Left kidney (tissue), 2 donors: ENCODE results near the gene TRPM8. TPM values are rescaled to one million over a fixed set of nuclear protein-coding genes. Genes with fewer than 3 reads are reported as not detected.
"Not testable (repeated sequence)": the region's sequence is repeated elsewhere in the genome, so short reads cannot be mapped to it uniquely, and the experiment has no call there.

Experiments used
- DNase-seq: peaks from one replicate; pipeline ENCODE4 v3.0.0-alpha.2; 2013
- polyA plus RNA-seq: library from polyadenylated mRNA; unstranded; fragments of 120-200 nt; gene quantifications from one replicate; pipeline ENCODE4 v1.2.1, GENCODE V29; 2013; ENCODE audit not compliant: insufficient read length

TRPM8 gene
- polyA plus RNA-seq, 1 donor: 0.33 TPM

- DNase-seq: no peak
Measured at GRCh38 chr2:233936089-233936488, 18.9 kb downstream of the TRPM8 start.

DNA sequence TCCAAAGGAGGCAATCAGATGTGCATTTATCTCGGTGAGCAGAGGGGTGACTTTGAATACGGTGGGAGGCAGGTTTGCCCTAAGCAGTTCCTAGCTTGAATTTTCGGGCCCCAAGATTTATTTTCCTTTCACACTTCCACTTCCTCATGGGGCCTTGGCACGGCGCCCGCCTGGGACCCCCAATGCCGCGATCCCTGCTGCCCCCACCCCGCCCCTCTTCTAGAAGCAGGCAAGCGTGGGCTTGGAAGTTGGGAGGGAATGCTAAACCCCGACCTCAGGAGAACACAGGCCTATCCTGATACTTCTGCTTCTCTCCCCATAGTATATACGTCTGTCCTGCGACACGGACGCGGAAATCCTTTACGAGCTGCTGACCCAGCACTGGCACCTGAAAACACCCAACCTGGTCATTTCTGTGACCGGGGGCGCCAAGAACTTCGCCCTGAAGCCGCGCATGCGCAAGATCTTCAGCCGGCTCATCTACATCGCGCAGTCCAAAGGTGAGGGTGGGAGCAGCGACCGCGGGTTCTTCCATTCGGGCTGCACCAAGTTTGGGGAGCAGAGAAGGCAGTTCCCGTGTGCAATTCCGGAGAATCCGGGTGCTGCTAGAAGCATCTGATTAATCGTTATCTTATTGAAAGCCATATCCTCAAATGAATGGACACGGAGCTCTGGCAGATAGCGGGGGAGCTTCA, 21.6 kb downstream of the TRPM8 start:
- no peak for DNase-seq

DNA sequence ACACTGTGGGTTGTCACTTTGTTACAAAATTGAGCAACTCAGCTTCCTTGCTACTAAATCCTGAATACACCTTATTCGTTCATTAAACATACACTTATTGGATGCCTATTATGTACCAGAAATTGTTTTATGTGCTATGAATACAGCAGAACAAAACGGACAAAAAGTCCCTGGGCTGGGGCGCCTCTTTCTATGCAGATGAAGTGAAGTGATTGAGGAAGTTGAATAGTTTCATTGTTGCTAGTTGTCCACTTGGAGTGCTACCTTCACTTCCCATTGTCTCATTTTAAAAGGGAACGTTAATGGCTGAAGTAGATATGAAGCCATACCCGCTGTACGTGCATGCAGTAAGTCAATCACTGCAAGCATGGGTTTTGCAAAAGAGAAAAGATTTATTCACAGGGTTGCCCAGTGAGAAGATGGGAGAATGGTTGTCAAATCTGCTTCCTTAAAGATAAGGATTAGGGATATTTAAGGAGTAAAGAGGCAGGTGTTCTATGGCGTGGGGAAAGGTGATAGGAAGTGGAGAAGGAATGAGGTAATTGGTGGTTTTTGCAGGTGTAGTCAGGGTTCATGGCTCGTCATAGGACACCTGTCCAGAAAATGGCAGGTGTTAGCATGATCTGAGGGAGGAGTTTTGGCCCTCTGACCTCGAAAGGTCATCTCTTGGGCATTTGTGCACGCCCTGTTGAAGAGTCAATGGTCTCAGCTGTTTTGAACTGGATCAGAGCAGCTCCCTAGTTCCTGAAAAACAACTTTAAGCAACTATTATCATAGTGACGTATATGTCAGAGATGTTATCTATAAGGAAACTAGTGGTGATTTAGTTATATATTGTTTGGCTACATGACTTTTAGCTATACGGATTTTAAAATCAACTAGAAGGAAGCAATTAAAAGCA, 23.5 kb downstream of the TRPM8 start:
- DNase-seq: no peak

DNA sequence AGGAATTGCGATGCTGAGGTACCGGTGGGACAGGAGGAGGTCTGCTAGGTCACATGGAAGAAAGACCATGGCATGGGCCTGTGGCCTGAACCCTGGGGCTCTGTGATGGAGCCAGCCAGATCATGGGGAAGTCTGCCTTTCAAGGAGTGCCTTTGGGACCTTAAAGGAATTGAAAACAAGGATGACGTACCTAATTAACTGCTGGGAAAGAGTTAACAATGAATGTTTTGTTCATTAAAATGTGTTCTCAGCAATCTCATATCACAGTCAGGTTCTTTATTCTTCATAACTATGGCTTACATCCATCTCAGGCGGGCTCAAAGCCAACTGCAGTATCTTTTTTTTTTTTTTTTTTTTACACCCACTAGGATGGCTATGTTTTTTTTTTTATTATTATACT, 25.6 kb downstream of the TRPM8 start:
- DNase-seq: no peak

DNA sequence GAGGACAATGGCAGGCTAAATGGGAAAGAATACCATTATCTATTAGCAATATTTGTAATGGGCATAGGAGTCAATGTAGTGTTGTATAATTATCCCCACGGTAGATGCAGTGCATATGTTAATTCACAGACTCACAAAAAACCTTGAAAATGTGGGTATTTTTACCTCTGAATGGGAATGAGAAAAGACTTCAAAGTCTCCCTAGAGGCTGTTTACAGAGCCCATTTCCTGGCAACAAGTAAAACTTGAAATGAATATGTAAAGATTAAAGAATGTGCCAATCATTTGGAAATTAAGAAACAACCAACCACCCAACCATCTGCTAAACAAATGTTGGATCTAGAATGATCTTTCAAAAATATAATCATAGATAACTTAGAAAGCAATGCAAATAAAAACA, 27.1 kb downstream of the TRPM8 start:
- no peak for DNase-seq

DNA sequence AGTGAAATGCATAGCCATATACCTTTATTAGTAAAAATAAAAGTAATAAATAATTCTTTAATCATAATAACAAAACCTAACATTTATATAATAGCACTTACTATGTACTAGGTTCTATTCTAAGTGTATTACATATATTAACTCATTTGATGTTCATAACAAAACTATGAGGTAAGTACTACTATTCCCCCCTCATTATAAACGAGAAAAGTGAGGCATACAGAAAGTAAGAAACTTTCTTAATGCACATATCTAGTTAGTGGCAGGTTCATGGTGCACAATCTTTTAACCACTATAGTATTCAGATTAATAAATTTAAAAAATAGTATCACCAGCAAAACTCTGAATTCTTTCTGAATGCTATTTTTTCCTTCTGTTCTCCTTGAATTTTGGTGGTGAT, 27.5 kb downstream of the TRPM8 start:
- DNase-seq: no peak

- no peak for DNase-seq
Measured at GRCh38 chr2:233945146-233945545, 28.0 kb downstream of the TRPM8 start.

DNA sequence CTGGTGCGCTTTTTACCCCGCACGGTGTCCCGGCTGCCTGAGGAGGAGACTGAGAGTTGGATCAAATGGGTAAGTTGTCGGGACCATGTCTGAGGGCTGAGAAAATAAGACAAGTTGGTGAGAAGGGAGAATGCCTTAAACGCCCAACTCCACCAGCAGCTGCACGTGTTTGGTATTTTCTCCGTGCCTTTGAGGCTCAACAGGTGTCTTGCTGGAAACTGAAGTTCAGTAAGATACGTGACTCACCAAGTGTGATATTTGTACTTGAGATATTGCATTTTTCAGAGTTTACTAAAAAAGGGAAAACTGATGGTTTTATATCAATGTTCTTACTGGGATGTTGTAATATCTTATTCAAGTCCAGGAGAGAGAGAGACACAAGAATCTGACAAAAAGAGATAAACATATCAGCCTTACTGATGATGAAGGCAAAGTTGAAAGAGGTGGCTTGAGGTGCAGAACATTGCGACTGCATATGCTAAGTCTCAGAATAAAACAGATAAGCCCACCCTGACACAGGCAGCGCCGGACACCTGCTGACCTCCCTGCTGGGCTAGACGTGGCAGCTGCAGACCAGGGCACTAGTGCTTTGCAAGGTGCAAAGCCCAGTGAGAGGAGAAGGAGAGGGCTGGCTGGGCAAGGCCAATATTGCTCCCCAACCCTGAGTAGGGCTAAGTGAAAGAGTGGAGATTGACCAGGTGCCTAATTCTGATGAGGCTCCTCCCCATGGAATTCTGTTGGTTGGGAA, 33.1 kb downstream of the TRPM8 start:
- no peak for DNase-seq

DNA sequence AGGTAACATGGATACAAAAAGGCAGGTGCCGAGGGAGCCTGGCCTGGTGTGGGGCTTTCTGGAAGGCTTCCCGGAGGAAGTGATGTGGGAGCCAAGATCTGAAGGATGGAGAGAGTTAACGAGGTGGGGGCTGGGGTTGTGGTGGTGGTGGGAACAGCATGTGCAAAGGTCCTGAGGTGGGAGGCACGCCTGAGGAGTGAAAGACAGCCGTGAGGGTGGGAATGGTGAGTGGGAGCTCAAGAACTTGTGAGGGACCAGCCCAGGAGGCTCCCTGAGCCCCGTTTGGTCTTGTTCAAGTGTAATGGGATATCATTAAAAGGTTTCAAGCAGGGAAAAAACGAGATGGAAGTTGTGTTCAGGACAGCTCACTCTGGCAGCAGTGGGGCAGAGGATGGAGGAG, 35.2 kb downstream of the TRPM8 start:
- DNase-seq: no peak

GRCh38 chr2:233953087-233953801, 36.1 kb downstream of the TRPM8 start:
- DNase-seq: no peak

DNA sequence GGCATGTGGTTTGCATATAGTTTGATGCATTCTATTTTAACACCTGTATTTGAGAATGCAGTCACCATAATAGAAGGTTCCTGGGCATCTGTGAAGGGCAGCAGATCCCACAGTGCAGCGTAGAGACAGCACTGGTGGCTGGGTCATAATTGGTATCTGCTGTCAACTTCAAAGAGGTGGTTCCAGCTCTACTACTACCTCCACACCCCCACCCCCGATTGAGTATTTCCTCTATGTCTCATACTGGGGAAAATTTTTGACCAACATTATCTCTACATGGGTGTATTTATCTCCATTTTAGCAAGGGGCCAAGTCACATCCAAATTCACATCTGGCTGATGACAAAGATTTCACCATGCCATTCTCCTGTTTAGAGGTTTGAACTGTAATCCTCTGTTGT, 43.0 kb downstream of the TRPM8 start:
- DNase-seq: no peak

DNA sequence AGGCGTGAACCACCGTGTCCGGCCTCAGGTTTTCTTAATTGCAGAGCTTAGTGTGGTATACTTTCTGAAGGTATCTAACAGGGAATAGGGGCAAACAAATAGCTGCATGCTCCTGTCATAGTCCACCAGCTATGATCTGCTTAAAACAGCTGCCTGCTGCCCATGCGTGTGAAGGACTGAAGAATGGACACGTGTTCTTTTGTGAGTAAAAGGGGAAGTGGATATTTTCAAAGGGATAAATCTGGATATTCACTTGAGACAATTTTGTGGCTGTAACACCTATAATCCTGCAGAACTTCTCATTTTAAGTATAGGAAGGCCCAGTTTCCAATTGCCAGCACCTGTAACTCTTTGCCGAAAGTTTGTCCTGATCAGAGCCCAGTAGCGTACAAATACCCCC, 44.7 kb downstream of the TRPM8 start:
- no peak for DNase-seq

DNA sequence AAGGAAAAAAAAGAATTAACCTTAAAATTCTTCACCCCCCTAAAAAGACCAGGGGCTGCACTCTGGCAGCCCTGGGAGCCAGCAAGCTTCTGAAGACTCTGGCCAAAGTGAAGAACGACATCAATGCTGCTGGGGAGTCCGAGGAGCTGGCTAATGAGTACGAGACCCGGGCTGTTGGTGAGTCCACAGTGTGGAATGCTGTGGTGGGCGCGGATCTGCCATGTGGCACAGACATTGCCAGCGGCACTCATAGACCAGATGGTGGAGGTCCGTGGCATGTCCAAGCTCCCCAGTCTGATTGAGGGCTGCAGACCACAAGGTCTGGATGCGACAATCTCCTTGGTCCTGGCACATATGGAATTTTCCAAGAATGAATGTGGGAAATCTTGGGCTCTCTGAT, 47.4 kb downstream of the TRPM8 start:
- DNase-seq: no peak

DNA sequence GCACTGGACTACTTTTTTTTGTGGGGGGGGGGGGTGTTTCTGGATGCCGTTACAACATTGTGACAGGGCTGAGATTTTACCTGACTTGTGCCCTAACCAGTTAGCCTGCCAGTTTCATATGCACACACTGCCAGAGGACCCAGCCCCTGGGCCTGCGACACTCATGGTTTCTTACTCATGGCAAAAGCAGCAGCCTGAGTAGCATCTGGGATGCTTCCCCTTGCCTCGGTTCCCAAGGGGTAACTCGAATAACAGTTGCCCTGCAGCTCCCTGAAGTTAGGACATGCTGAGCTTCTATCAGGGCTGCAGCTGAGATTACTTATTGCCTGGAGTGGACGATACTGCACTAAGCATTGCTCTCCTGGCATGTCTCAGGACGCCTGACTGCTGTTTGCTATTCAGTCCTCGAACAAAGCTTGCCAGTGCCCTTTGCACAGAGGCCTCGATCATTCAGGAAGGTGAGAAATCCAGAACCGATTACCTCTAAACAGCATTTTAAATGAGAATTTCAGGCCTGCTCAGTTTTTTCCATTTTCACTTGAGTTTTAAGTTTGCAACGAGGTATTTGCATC, 47.9 kb downstream of the TRPM8 start:
- DNase-seq: no peak

GRCh38 chr2:233965646-233966045, 48.5 kb downstream of the TRPM8 start:
- not testable (repeated sequence) for DNase-seq

DNA sequence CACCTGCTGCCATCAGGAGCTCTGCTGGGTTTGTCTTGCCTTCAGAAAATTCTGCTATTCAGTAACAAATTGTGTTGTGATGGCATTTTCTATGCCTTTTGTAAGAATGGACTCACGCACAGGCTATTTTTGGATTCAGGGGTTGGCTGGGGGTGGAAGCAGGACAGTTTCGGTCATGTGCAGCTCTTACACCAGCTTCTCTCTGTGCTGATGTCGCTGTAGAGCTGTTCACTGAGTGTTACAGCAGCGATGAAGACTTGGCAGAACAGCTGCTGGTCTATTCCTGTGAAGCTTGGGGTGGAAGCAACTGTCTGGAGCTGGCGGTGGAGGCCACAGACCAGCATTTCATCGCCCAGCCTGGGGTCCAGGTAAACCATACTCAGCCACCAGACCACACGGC, 49.2 kb downstream of the TRPM8 start:
- DNase-seq: no peak

GRCh38 chr2:233967164-233967563, 50.0 kb downstream of the TRPM8 start:
- DNase-seq: no peak

GRCh38 chr2:233968556-233968955, 51.4 kb downstream of the TRPM8 start:
- no peak for DNase-seq

GRCh38 chr2:233972460-233972859, 55.3 kb downstream of the TRPM8 start:
- DNase-seq: not testable (repeated sequence)

DNA sequence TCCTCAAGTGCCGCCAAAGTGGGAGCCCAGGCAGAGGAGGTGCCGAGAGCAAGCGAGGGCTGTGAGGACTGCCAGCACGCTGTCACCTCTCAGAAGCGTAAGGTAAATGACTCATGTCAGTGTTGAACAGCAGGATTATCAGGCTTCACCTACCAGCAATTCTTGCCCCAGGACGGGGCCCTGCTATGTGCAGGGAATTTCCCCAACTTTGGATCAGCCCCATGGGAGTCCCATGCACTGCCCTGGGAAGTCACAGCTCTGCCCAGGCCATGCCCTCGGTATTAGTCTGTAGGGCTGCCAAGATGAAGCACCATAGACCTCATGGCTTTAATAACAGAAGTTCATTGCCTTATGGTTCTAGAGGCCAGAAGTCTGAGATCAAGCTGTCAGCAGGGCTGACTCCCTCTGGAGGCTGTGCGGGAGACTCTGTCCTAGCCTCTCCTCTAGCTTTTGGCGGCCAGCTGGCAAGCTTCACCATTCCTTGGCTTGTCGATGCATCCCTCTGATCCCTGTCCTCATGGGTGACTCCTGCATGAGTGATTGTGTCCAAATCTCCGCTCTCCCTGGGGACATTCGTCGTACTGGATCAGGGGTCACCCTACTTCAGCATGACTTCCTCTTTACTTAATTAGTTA, 55.9 kb downstream of the TRPM8 start:
- no peak for DNase-seq

DNA sequence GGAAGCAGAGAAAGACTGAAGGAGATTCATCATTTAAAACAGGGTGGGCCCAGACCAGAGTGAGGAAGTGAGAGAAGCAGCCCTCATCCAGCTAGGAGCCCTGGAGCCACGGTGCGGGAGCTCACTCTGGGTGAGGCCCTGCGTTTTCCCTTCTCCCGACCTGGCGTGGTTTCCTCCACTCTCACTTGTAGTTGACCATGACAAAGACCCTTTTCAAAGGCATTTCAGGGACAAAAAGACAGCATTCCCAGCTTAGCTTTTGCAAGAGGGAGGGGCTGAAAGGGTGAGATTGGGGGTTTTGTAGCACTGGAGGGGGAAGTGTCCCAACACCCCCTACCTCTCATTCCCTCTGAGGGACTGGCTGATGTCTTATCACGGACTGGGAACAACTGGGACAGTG, 56.6 kb downstream of the TRPM8 start:
- no peak for DNase-seq
